ENCODE measurements around the gene ZNF57.
"Not testable (repeated sequence)": the region's sequence is repeated elsewhere in the genome, so short reads cannot be mapped to it uniquely, and the experiment has no call there.

GRCh38 chr19:2963631-2964030, 62.9 kb downstream of the ZNF57 start:
- TF ChIP-seq, protein P1, sequence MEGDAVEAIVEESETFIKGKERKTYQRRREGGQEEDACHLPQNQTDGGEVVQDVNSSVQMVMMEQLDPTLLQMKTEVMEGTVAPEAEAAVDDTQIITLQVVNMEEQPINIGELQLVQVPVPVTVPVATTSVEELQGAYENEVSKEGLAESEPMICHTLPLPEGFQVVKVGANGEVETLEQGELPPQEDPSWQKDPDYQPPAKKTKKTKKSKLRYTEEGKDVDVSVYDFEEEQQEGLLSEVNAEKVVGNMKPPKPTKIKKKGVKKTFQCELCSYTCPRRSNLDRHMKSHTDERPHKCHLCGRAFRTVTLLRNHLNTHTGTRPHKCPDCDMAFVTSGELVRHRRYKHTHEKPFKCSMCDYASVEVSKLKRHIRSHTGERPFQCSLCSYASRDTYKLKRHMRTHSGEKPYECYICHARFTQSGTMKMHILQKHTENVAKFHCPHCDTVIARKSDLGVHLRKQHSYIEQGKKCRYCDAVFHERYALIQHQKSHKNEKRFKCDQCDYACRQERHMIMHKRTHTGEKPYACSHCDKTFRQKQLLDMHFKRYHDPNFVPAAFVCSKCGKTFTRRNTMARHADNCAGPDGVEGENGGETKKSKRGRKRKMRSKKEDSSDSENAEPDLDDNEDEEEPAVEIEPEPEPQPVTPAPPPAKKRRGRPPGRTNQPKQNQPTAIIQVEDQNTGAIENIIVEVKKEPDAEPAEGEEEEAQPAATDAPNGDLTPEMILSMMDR (IDR thresholded peaks at IDR 0.05; ENCODE audit: poor library complexity) = not testable (repeated sequence)
- TF ChIP-seq EZH2 (IDR thresholded peaks at IDR 0.05; ENCODE audit: borderline replicate concordance); EZH2phosphoT487 (IDR thresholded peaks at IDR 0.05; ENCODE audit: low read depth, severe bottlenecking, unreplicated experiment): not testable (repeated sequence)
